HL-60 (cell line): ENCODE results near the gene DTNA.
"Not testable (repeated sequence)": the region's sequence is repeated elsewhere in the genome, so short reads cannot be mapped to it uniquely, and the experiment has no call there.

Experiments
- DNase-seq, 2 experiments: peaks; one replicate each; pipeline ENCODE4 v3.0.0-alpha.2; 2010 to 2020; ENCODE audit warnings: low read depth in 1 of 2, low spot score in 1 of 2
- H3K27ac ChIP-seq: fragments of 250-450 bp; sonication (Bioruptor Pico); replicated peaks from 2 replicates; pipeline ENCODE4 v1.5.1; 2020; ENCODE audit warnings: mild to moderate bottlenecking, moderate library complexity
- H3K27me3 ChIP-seq: fragments of 250-450 bp; sonication (Bioruptor Pico); 2 replicates; pipeline ENCODE4 v1.5.1; 2021; ENCODE audit warnings: mild to moderate bottlenecking, moderate library complexity; ENCODE audit not compliant: insufficient read depth, poor library complexity, severe bottlenecking
- H3K4me3 ChIP-seq: replicated peaks from 2 replicates; pipeline ENCODE4 v1.5.1; 2011; ENCODE audit warnings: mild to moderate bottlenecking, control low read depth, low read length; ENCODE audit not compliant: insufficient read depth
- CTCF ChIP-seq: IDR thresholded peaks from one replicate; pipeline ENCODE4 v1.5.1; 2011; ENCODE audit warnings: low read length, control low read depth, inconsistent platforms; ENCODE audit not compliant: insufficient read depth
- GABPA ChIP-seq: IDR thresholded peaks from 2 replicates; pipeline ENCODE4 v1.6.1; 2012; ENCODE audit warnings: low read depth
- POLR2AphosphoS5 ChIP-seq: IDR thresholded peaks from 2 replicates; pipeline ENCODE4 v1.6.1; 2012; ENCODE audit warnings: low read depth
- REST ChIP-seq: IDR thresholded peaks from 2 replicates; pipeline ENCODE4 v1.6.1; 2012; ENCODE audit warnings: low read depth; ENCODE audit not compliant: insufficient replicate concordance
- SPI1 ChIP-seq: IDR thresholded peaks from 2 replicates; pipeline ENCODE4 v1.6.1; 2012; ENCODE audit warnings: low read depth, mild to moderate bottlenecking, borderline replicate concordance

Gene DTNA

GRCh38 chr18:34921226-34921625 is 211.1 kb downstream of the DTNA start:
- H3K27me3 ChIP-seq = no peaks in the 10 kb centered on the region
- no peak for DNase-seq
- no peak overlapping the region for H3K4me3 ChIP-seq
- no peak overlapping the region for H3K27ac ChIP-seq
- TF ChIP-seq GABPA (no peak), SPI1 (no peak), REST (no peak), POLR2AphosphoS5 (no peak), CTCF (no peak)

- DNase-seq = no peak
- H3K27ac ChIP-seq = no peak overlapping the region
- no peaks in the 10 kb centered on the region for H3K27me3 ChIP-seq
- TF ChIP-seq REST (no peak), POLR2AphosphoS5 (no peak), GABPA (no peak), SPI1 (no peak), CTCF (no peak)
- no peak overlapping the region for H3K4me3 ChIP-seq
These were observed 211.8 kb downstream of the DTNA start for GRCh38 chr18:34921811-34922385.

GRCh38 chr18:34922594-34922993 is 212.5 kb downstream of the DTNA start:
- H3K4me3 ChIP-seq, H3K27ac ChIP-seq, H3K27me3 ChIP-seq, DNase-seq: not testable (repeated sequence)

- Histone ChIP-seq H3K27me3 (no peaks in the 10 kb centered on the region), H3K4me3 (no peak overlapping the region), H3K27ac (no peak overlapping the region)
- DNase-seq = no peak
- TF ChIP-seq POLR2AphosphoS5 (no peak), GABPA (no peak), SPI1 (no peak)
These were observed 213.8 kb downstream of the DTNA start for GRCh38 chr18:34923911-34924310.

- no peaks in the 10 kb centered on the region for H3K27me3 ChIP-seq
- no peak for DNase-seq
- no peak overlapping the region for H3K4me3 ChIP-seq
- no peak for TF ChIP-seq POLR2AphosphoS5
- TF ChIP-seq REST = no peak
- TF ChIP-seq GABPA = no peak
- no peak for TF ChIP-seq SPI1
- no peak for TF ChIP-seq CTCF
- H3K27ac ChIP-seq = no peak overlapping the region
These were observed 216.6 kb downstream of the DTNA start for GRCh38 chr18:34926683-34927082.
